ENCODE data around the gene PTPRG. TPM values are rescaled to one million over a fixed set of nuclear protein-coding genes. Genes with fewer than 3 reads are reported as not detected.

The PTPRG gene
- total and polyA plus RNA-seq, 2 experiments from 2014 or later = 24.4 to 131 TPM

DNA sequence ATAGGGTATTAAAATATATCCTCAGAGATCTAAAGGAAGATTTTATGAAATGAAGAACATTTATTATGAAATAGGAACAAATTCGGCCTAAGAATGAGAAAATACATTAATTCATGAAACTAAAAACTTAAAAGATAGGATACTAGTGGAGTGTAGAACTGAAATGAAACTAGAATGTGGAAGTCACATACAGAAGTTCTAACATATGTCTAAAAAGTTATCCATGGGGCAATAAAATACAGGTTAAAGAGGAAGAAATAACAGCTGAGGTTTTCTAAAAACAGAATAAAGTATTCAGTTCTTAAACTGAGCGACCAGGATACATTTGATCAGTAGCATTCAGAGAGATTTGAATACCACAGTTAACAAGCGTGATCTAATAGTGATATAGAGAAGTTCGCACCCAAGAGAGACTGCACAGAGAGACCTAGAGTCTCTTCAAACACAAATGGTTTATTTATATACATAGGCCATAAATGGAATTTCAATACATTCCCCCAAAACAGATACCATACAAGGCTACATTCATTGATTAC is 726.1 kb downstream of the PTPRG start:
- Histone ChIP-seq H3K36me3 (ENCODE audit: insufficient read depth) (no peaks in the 10 kb centered on the region), H3K27ac (ENCODE audit: low read depth) (no peak overlapping the region), H4K20me1 (replicated peaks; ENCODE audit: insufficient read depth) (no peaks in the 10 kb centered on the region), H3K79me2 (replicated peaks; ENCODE audit: insufficient read depth) (no peaks in the 10 kb centered on the region), H3K27me3 (ENCODE audit: insufficient read depth) (no peaks in the 10 kb centered on the region), H3K4me1 (ENCODE audit: insufficient read depth) (peaks cover 14% of the 10 kb centered on the region), H3K4me3 (no peak overlapping the region), H3K4me2 (no peak overlapping the region), H2AFZ (no peak overlapping the region), H3K9me2 (ENCODE audit: insufficient read depth) (no peaks in the 10 kb centered on the region), H3F3A (replicated peaks; ENCODE audit: low read depth) (no peaks in the 10 kb centered on the region)
- Mint-ChIP-seq H3K36me3 (ENCODE audit: low read depth) (peaks cover 6% of the 10 kb centered on the region; the same call in 2 of the 3 replicates), H3K27ac (no peak overlapping the region), H3K27me3 (ENCODE audit: insufficient read depth, low read depth, poor library complexity) (peaks cover 2% of the 10 kb centered on the region), H3K4me3 (no peak overlapping the region), H3K9me3 (no peaks in the 10 kb centered on the region; the same call in 2 of the 3 replicates), H3K4me1 (peaks cover 18% of the 10 kb centered on the region; the same call in 2 of the 3 replicates)
- DNase-seq (ENCODE audit: low spot score) (no peak), ATAC-seq (no peak)
- no peak for TF ChIP-seq CREB1 (CRISPR knock-in tag; IDR thresholded peaks at IDR 0.05; ENCODE audit: low read depth)
- no peak for TF ChIP-seq NANOG (IDR thresholded peaks at IDR 0.05; ENCODE audit: borderline replicate concordance)
- no peak for TF ChIP-seq JUNB (IDR thresholded peaks at IDR 0.05; ENCODE audit: unreplicated experiment)
- no peak for TF ChIP-seq STAT1 (IDR thresholded peaks at IDR 0.05; ENCODE audit: unreplicated experiment)
- no peak for TF ChIP-seq EZH2phosphoT487 (IDR thresholded peaks at IDR 0.05; ENCODE audit: unreplicated experiment)
- TF ChIP-seq, protein P1, sequence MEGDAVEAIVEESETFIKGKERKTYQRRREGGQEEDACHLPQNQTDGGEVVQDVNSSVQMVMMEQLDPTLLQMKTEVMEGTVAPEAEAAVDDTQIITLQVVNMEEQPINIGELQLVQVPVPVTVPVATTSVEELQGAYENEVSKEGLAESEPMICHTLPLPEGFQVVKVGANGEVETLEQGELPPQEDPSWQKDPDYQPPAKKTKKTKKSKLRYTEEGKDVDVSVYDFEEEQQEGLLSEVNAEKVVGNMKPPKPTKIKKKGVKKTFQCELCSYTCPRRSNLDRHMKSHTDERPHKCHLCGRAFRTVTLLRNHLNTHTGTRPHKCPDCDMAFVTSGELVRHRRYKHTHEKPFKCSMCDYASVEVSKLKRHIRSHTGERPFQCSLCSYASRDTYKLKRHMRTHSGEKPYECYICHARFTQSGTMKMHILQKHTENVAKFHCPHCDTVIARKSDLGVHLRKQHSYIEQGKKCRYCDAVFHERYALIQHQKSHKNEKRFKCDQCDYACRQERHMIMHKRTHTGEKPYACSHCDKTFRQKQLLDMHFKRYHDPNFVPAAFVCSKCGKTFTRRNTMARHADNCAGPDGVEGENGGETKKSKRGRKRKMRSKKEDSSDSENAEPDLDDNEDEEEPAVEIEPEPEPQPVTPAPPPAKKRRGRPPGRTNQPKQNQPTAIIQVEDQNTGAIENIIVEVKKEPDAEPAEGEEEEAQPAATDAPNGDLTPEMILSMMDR (conservative IDR thresholded peaks at IDR 0.05; ENCODE audit: low read depth in 2 of 2) = no peak
- TF ChIP-seq, protein P2, sequence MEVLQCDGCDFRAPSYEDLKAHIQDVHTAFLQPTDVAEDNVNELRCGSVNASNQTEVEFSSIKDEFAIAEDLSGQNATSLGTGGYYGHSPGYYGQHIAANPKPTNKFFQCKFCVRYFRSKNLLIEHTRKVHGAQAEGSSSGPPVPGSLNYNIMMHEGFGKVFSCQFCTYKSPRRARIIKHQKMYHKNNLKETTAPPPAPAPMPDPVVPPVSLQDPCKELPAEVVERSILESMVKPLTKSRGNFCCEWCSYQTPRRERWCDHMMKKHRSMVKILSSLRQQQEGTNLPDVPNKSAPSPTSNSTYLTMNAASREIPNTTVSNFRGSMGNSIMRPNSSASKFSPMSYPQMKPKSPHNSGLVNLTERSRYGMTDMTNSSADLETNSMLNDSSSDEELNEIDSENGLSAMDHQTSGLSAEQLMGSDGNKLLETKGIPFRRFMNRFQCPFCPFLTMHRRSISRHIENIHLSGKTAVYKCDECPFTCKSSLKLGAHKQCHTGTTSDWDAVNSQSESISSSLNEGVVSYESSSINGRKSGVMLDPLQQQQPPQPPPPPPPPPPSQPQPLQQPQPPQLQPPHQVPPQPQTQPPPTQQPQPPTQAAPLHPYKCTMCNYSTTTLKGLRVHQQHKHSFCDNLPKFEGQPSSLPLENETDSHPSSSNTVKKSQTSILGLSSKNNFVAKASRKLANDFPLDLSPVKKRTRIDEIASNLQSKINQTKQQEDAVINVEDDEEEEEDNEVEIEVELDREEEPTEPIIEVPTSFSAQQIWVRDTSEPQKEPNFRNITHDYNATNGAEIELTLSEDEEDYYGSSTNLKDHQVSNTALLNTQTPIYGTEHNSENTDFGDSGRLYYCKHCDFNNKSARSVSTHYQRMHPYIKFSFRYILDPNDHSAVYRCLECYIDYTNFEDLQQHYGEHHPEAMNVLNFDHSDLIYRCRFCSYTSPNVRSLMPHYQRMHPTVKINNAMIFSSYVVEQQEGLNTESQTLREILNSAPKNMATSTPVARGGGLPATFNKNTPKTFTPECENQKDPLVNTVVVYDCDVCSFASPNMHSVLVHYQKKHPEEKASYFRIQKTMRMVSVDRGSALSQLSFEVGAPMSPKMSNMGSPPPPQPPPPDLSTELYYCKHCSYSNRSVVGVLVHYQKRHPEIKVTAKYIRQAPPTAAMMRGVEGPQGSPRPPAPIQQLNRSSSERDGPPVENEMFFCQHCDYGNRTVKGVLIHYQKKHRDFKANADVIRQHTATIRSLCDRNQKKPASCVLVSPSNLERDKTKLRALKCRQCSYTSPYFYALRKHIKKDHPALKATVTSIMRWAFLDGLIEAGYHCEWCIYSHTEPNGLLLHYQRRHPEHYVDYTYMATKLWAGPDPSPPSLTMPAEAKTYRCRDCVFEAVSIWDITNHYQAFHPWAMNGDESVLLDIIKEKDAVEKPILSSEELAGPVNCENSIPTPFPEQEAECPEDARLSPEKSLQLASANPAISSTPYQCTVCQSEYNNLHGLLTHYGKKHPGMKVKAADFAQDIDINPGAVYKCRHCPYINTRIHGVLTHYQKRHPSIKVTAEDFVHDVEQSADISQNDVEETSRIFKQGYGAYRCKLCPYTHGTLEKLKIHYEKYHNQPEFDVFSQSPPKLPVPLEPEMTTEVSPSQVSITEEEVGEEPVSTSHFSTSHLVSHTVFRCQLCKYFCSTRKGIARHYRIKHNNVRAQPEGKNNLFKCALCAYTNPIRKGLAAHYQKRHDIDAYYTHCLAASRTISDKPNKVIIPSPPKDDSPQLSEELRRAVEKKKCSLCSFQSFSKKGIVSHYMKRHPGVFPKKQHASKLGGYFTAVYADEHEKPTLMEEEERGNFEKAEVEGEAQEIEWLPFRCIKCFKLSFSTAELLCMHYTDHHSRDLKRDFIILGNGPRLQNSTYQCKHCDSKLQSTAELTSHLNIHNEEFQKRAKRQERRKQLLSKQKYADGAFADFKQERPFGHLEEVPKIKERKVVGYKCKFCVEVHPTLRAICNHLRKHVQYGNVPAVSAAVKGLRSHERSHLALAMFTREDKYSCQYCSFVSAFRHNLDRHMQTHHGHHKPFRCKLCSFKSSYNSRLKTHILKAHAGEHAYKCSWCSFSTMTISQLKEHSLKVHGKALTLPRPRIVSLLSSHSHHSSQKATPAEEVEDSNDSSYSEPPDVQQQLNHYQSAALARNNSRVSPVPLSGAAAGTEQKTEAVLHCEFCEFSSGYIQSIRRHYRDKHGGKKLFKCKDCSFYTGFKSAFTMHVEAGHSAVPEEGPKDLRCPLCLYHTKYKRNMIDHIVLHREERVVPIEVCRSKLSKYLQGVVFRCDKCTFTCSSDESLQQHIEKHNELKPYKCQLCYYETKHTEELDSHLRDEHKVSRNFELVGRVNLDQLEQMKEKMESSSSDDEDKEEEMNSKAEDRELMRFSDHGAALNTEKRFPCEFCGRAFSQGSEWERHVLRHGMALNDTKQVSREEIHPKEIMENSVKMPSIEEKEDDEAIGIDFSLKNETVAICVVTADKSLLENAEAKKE (CRISPR knock-in tag; IDR thresholded peaks at IDR 0.05) = no peak
- TF ChIP-seq ZNF331 (CRISPR knock-in tag; IDR thresholded peaks at IDR 0.05; ENCODE audit: low read depth) = no peak
- no peak for TF ChIP-seq POLR2AphosphoS5 (IDR thresholded peaks at IDR 0.05; ENCODE audit: low read depth)
- TF ChIP-seq REST (IDR thresholded peaks at IDR 0.05; ENCODE audit: unreplicated experiment) = no peak
- TF ChIP-seq ZNF114 (CRISPR knock-in tag; IDR thresholded peaks at IDR 0.05) = no peak
- TF ChIP-seq ETS1 (IDR thresholded peaks at IDR 0.05) = no peak
- TF ChIP-seq EZH2 (IDR thresholded peaks at IDR 0.05; ENCODE audit: low read depth, unreplicated experiment) = no peak

Measured in GM23338 (cell line).